LNCaP clone FGC (cell line): ENCODE results near the gene ATAD1.

Experiments
- DNase-seq: peaks from one replicate; pipeline ENCODE4 v3.0.0-alpha.2; 2011; ENCODE audit warnings: low read depth
- H3K4me3 ChIP-seq: 2 replicates; pipeline ENCODE4 v1.5.1; 2011; ENCODE audit warnings: mild to moderate bottlenecking, low read depth, low read length, control low read depth
- CTCF ChIP-seq: IDR thresholded peaks from 2 replicates; pipeline ENCODE4 v1.5.1; 2012; ENCODE audit warnings: mild to moderate bottlenecking; ENCODE audit not compliant: control insufficient read depth, insufficient read depth; ENCODE audit errors: extremely low read depth

Gene ATAD1

GRCh38 chr10:87798082-87798481 is 19.9 kb downstream of the ATAD1 start:
- DNase-seq = no peak
- TF ChIP-seq CTCF = no peak
- no peak overlapping the region for H3K4me3 ChIP-seq

GRCh38 chr10:87794285-87794684 is 23.7 kb downstream of the ATAD1 start:
- no peak for DNase-seq
- TF ChIP-seq CTCF = no peak
- no peak overlapping the region for H3K4me3 ChIP-seq

- TF ChIP-seq CTCF = no peak
- DNase-seq = no peak
- H3K4me3 ChIP-seq = no peak overlapping the region
Measured at GRCh38 chr10:87790185-87790584, 27.8 kb downstream of the ATAD1 start.

GRCh38 chr10:87786421-87786820 is 31.6 kb downstream of the ATAD1 start:
- no peak for TF ChIP-seq CTCF
- DNase-seq = no peak
- no peak overlapping the region for H3K4me3 ChIP-seq

- no peak for DNase-seq
- H3K4me3 ChIP-seq = no peak overlapping the region
- no peak for TF ChIP-seq CTCF
Measured at GRCh38 chr10:87782721-87783120, 35.3 kb downstream of the ATAD1 start.

GRCh38 chr10:87781545-87781944 is 36.5 kb downstream of the ATAD1 start:
- H3K4me3 ChIP-seq = no peak overlapping the region
- TF ChIP-seq CTCF = no peak
- DNase-seq = no peak

- DNase-seq = no peak
- no peak for TF ChIP-seq CTCF
- H3K4me3 ChIP-seq = no peak overlapping the region
Measured at GRCh38 chr10:87776328-87776727, 41.7 kb downstream of the ATAD1 start.
